Stomach (tissue), 9 donors: ENCODE measurements around the gene PTPRF. TPM values are rescaled to one million over a fixed set of nuclear protein-coding genes. Genes with fewer than 3 reads are reported as not detected.

Experiments used
- DNase-seq, 2 donors: peaks; one replicate each; pipeline versions ENCODE4 v3.0.0 to v3.0.0-alpha.2; 2013 to 2019
- H3K27ac ChIP-seq, 5 donors: fragments of 200-600 bp in 4 of 5; sonication (generic) in 4 of 5; one replicate each; pipeline ENCODE4 v1.5.1; 2013 to 2019; ENCODE audit warnings: mild to moderate bottlenecking in 1 of 5, moderate library complexity in 1 of 5
- H3K27me3 ChIP-seq, 3 donors: fragments of 200-600 bp; sonication (generic); one replicate each; pipeline ENCODE4 v1.5.1; 2017 to 2019; ENCODE audit warnings: mixed run types in 1 of 3
- H3K36me3 ChIP-seq, 4 donors: fragments of 200-600 bp; sonication (generic); 1 replicate in 3 of 4; 2 replicates in 1 of 4; pipeline ENCODE4 v1.5.1; 2016 to 2019
- H3K4me1 ChIP-seq, 4 donors: fragments of 200-600 bp; sonication (generic); one replicate each; pipeline ENCODE4 v1.5.1; 2016 to 2019
- H3K4me3 ChIP-seq, 4 donors: fragments of 200-600 bp; sonication (generic) in 3 of 4; one replicate each; pipeline ENCODE4 v1.5.1; 2016 to 2019; ENCODE audit warnings: mild to moderate bottlenecking in 1 of 4
- H3K9me3 ChIP-seq, 4 donors: fragments of 200-600 bp; sonication (generic); one replicate each; pipeline ENCODE4 v1.5.1; 2016 to 2019
- EP300 ChIP-seq: sonication (generic); formaldehyde crosslinking; IDR thresholded peaks from one replicate; pipeline ENCODE4 v1.6.1; 2017; ENCODE audit warnings: antibody characterized with exemption
- POLR2A ChIP-seq, 4 donors: fragments of 450-650 bp; IDR thresholded peaks; one replicate each; pipeline ENCODE4 v1.6.1; 2016; ENCODE audit warnings: antibody characterized with exemption in 4 of 4, control low read depth in 2 of 4, mild to moderate bottlenecking in 1 of 4, moderate library complexity in 1 of 4
- POLR2AphosphoS5 ChIP-seq, 3 donors: sonication (generic); formaldehyde crosslinking; IDR thresholded peaks; one replicate each; pipeline ENCODE4 v1.6.1; 2016; ENCODE audit warnings: antibody characterized with exemption in 3 of 3
- WGBS, 5 donors: extraction: QIAGEN DNeasy Blood & Tissue Kit in 3 of 5; methylation state at CpG; one replicate each; pipeline versions ENCODE4 v1.1.5 to v1.1.7; 2013 to 2018; 5-methylcytosine and 5-hydroxymethylcytosine counted together
- intact Hi-C: fragments of 100-400 bp; cut with DNase I; formaldehyde crosslinking; loops from one replicate; pipeline ENCODE4 v1.15.1; 2023; ENCODE audit warnings: low total_unique reads
- polyA plus RNA-seq, 3 donors: library from polyadenylated mRNA; stranded (reverse); fragments of 200-250 nt; gene quantifications; one replicate each; pipeline ENCODE4 v1.2.3, GENCODE V29; 2013
- total RNA-seq, 5 donors: library from RNA; depleted of rRNA; stranded (reverse); fragments of >200 nt; gene quantifications; one replicate each; pipeline versions ENCODE4 v1.1.0 to v1.2.3, GENCODE V29; 2014 to 2016
- TF ChIP-seq, protein P1 (sequence below), 7 experiments: fragments of 450-650 bp in 4 of 7; fragments of 200-600 bp in 3 of 7; sonication (generic) in 3 of 7; IDR thresholded peaks; one replicate each; pipeline ENCODE4 v1.5.1; 2016 to 2019; ENCODE audit warnings: antibody characterized with exemption in 7 of 7, control low read depth in 2 of 7, mild to moderate bottlenecking in 1 of 7
- donor health status: healthy with polysubstance abuse.
- donor health status: Bipolar disorder and iron deficiency.
- donor health status: healthy.

PTPRF gene
- total and polyA plus RNA-seq, 8 donors, result 11.3 to 282 (median 82.0) TPM

DNA sequence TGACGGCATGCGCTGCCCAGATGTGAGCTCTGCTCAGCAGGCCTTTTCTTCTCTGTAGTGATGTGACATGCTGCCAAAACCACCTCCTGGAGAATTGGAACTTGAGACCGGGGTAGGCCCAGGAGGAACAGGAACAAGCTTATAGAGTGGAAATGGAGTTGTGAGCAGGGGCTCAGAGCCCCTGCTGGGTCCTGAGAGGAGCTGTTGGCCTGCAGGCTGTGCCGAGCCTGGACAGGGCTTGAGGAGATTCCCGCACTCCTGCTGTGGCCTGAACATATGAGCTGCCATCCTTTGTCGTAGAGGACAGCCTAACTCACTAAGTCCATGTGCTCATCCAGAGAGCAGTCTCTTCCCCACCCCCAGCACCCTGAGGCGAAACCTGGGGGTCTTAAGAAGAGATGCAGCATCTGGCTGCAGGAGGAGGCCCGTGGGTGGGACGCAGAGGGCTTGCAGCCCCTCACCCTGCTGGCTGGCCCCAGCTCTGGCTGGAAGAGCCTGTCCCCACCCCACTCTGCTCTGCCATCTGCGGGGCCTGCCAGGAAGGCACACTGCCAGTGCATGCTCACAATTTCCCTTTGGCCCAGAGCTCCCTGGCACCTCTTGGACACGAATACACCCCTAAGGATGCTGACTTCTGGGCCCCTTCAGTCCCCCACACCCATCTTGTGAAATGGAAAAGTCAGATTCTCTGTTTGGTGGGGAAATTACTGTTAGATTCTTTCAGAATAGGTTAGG is 42.5 kb downstream of the PTPRF start:
- no peak for TF ChIP-seq POLR2AphosphoS5 (IDR thresholded peaks at IDR 0.05)
- Histone ChIP-seq H3K27ac (no peak overlapping the region), H3K36me3 (peaks cover 8 to 81% (median 62%) of the 10 kb centered on the region in 4 donors), H3K27me3 (no peaks in the 10 kb centered on the region), H3K9me3 (no peaks in the 10 kb centered on the region), H3K4me1 (peaks cover 0 to 8% (median 2%) of the 10 kb centered on the region in 4 donors), H3K4me3 (no peak overlapping the region)
- WGBS, 5 donors, result 74 to 82% (median 78%) methylated on average over 8 to 11 of the region's 11 CpGs
- DNase-seq, result no peak
- intact Hi-C loops, result no loop called here

DNA sequence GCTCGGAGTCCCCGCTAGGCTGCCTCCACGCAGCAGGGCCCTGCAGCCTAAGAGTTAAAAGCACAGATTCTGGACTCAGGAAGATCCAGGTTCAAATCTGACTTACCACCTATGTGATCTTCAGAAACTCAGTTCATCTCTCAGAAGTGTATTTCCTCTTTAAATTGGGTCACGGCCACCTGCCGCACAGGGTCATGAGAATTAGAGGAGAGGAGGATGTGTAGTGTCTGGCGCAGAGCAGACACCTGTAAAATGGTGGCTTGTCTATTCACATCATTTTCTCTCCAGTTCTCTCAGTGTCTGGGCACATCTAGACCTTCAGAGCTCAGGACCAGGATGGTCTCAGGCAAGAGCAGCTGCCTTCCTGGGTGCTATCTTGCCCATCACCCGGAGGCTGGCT is 45.8 kb downstream of the PTPRF start:
- TF ChIP-seq EP300 (no peak), POLR2AphosphoS5 (IDR thresholded peaks at IDR 0.05) (no peak), POLR2A (IDR thresholded peaks at IDR 0.05) (no peak)
- TF ChIP-seq, protein P1, sequence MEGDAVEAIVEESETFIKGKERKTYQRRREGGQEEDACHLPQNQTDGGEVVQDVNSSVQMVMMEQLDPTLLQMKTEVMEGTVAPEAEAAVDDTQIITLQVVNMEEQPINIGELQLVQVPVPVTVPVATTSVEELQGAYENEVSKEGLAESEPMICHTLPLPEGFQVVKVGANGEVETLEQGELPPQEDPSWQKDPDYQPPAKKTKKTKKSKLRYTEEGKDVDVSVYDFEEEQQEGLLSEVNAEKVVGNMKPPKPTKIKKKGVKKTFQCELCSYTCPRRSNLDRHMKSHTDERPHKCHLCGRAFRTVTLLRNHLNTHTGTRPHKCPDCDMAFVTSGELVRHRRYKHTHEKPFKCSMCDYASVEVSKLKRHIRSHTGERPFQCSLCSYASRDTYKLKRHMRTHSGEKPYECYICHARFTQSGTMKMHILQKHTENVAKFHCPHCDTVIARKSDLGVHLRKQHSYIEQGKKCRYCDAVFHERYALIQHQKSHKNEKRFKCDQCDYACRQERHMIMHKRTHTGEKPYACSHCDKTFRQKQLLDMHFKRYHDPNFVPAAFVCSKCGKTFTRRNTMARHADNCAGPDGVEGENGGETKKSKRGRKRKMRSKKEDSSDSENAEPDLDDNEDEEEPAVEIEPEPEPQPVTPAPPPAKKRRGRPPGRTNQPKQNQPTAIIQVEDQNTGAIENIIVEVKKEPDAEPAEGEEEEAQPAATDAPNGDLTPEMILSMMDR (IDR thresholded peaks at IDR 0.05), result no peak
- no peaks in the 10 kb centered on the region for H3K27me3 ChIP-seq
- no peak overlapping the region for H3K4me3 ChIP-seq
- intact Hi-C loops, result no loop called here
- H3K4me1 ChIP-seq, result peaks cover 0 to 16% (median 2%) of the 10 kb centered on the region in 4 donors
- no peaks in the 10 kb centered on the region for H3K9me3 ChIP-seq
- WGBS, 5 donors, result 91 to 95% (median 95%) methylated on average over 5 to 7 of the region's 7 CpGs
- DNase-seq, result no peak
- H3K36me3 ChIP-seq, result peaks cover 1 to 87% (median 70%) of the 10 kb centered on the region in 4 donors
- no peak overlapping the region for H3K27ac ChIP-seq

DNA sequence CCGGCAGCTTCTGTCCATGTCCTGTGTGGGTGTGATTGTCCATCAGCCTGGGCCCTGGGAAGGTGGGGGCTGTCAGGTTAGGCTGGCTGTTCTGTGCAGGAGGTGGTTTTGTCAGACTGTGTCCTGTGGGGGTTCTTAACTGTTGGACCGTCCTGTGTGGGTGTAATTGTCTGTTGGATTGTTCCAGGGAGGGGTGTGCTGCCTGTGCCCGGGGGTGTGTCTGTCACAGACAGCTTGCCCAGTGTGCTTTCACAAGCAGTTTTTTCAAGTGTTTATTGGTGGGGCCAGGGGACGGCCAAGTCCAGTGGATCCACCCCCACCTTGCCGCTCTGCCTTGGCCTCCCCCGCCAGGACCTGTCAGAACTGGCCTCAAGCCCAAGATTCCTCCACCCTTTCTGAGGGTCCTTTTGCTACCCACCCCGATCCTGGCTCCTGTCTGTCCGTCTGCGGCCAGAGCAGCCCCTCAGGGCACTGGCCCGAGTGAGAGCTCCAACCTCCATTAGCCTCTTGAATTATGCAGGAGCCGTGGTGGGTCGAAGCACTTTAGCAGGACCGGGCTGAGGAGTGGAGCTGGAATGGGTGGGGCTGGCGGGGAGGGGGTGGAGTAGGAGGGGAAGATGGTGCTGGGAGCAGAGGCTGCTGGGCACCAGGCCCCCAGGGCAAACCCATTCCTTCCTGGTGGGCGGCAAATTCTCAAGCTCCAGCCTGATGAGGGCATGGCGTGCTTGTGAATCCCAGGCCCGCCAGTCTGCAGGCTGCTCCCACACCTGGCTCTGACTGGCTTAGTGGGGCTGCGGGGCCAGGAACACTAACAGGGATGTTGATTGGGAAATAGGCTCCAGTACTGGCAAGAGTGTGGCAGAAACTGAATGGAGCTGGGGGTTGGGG is 47.2 kb downstream of the PTPRF start:
- H3K4me1 ChIP-seq, result peaks cover 0 to 16% (median 7%) of the 10 kb centered on the region in 4 donors
- no peak overlapping the region for H3K27ac ChIP-seq
- H3K27me3 ChIP-seq, result no peaks in the 10 kb centered on the region
- peaks cover 0 to 86% (median 69%) of the 10 kb centered on the region in 4 donors for H3K36me3 ChIP-seq
- no peak for TF ChIP-seq EP300
- TF ChIP-seq, protein P1 (IDR thresholded peaks at IDR 0.05), result no peak
- TF ChIP-seq POLR2AphosphoS5 (IDR thresholded peaks at IDR 0.05), result no peak
- TF ChIP-seq POLR2A (IDR thresholded peaks at IDR 0.05), result no peak
- no peaks in the 10 kb centered on the region for H3K9me3 ChIP-seq
- no peak for DNase-seq
- intact Hi-C loops, result no loop called here
- H3K4me3 ChIP-seq, result no peak overlapping the region
- 84 to 91% (median 88%) methylated on average over 14 to 18 of the region's 18 CpGs for WGBS, 5 donors

DNA sequence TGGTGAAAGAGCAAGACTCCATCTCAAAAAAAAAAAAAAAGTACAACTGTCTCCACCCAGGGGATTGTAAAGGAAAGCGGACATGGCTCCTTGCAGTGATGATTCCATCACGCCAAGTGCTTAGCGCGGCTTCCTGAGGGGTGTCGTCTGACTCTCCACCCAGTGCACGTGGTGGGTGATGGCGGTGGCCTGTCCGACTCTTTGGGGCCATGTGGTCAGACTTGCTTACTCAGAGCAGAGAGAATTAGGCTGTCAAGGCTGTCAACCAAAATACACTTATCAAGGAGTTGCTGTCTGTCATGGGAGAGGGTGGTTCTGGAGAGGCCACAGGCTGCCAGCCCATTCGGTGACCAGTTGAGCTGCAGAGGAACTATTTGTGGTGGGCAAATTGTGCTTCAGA is 49.4 kb downstream of the PTPRF start:
- H3K9me3 ChIP-seq, result no peaks in the 10 kb centered on the region
- no peak overlapping the region for H3K27ac ChIP-seq
- intact Hi-C loops, result no loop called here
- peaks cover 0 to 86% (median 71%) of the 10 kb centered on the region in 4 donors for H3K36me3 ChIP-seq
- TF ChIP-seq EP300, result no peak
- TF ChIP-seq, protein P1 (IDR thresholded peaks at IDR 0.05), result no peak
- TF ChIP-seq POLR2AphosphoS5 (IDR thresholded peaks at IDR 0.05), result no peak
- TF ChIP-seq POLR2A (IDR thresholded peaks at IDR 0.05), result no peak
- DNase-seq, result no peak
- no peaks in the 10 kb centered on the region for H3K27me3 ChIP-seq
- WGBS, 5 donors, result 91 to 94% (median 92%) methylated on average over 9 of the region's 9 CpGs
- no peak overlapping the region for H3K4me3 ChIP-seq
- peaks cover 0 to 10% (median 6%) of the 10 kb centered on the region in 4 donors for H3K4me1 ChIP-seq
